ENCODE data around the gene ESPNL. TPM values are rescaled to one million over a fixed set of nuclear protein-coding genes. Genes with fewer than 3 reads are reported as not detected.
A peak's percentile ranks its signal among the peaks of the same experiment; 100 is the strongest.

Gene ESPNL
- total RNA-seq, 1 experiment from 2014 or later, result 2.6 TPM

GRCh38 chr2:238152771-238153688 is 52.9 kb downstream of the ESPNL start:
- DNase-seq, result no peak
- H3K27ac ChIP-seq, result no peak overlapping the region
- H3K36me3 ChIP-seq, result no peaks in the 10 kb centered on the region
- no peak overlapping the region for H3K4me3 ChIP-seq
- peaks cover 39% of the 10 kb centered on the region for H3K4me1 ChIP-seq
- no peaks in the 10 kb centered on the region for H3K27me3 ChIP-seq
- H3K9me3 ChIP-seq (replicated peaks), result no peaks in the 10 kb centered on the region

- Histone ChIP-seq H3K27ac (no peak overlapping the region; the same call in 1 of the 2 replicates), H3K27me3 (no peaks in the 10 kb centered on the region), H3K4me3 (no peak overlapping the region), H3K36me3 (no peaks in the 10 kb centered on the region), H3K4me1 (peaks cover 34% of the 10 kb centered on the region), H3K9me3 (replicated peaks) (no peaks in the 10 kb centered on the region)
- DNase-seq, result no peak
Measured at GRCh38 chr2:238154570-238154969, 54.4 kb downstream of the ESPNL start.

GRCh38 chr2:238155051-238155760 is 55.1 kb downstream of the ESPNL start:
- Histone ChIP-seq H3K4me1 (peaks cover 30% of the 10 kb centered on the region), H3K36me3 (no peaks in the 10 kb centered on the region), H3K4me3 (no peak overlapping the region), H3K27me3 (no peaks in the 10 kb centered on the region), H3K27ac (peak overlapping the region; percentile 69), H3K9me3 (replicated peaks) (no peaks in the 10 kb centered on the region)
- DNase-seq, result peak; percentile 89 to 90

GRCh38 chr2:238155761-238156694 is 55.9 kb downstream of the ESPNL start:
- Histone ChIP-seq H3K4me3 (no peak overlapping the region), H3K9me3 (replicated peaks) (no peaks in the 10 kb centered on the region), H3K4me1 (peaks cover 26% of the 10 kb centered on the region), H3K27me3 (no peaks in the 10 kb centered on the region), H3K36me3 (no peaks in the 10 kb centered on the region), H3K27ac (peak overlapping the region; percentile 69)
- peak in 1 of 2 experiments; percentile 53 for DNase-seq

- Histone ChIP-seq H3K9me3 (replicated peaks) (no peaks in the 10 kb centered on the region), H3K4me1 (peaks cover 24% of the 10 kb centered on the region), H3K27ac (no peak overlapping the region), H3K4me3 (no peak overlapping the region), H3K27me3 (no peaks in the 10 kb centered on the region), H3K36me3 (no peaks in the 10 kb centered on the region)
- no peak for DNase-seq
Measured at GRCh38 chr2:238157506-238158017, 57.4 kb downstream of the ESPNL start.

GRCh38 chr2:238158018-238158508 is 57.9 kb downstream of the ESPNL start:
- Histone ChIP-seq H3K27me3 (no peaks in the 10 kb centered on the region), H3K27ac (no peak overlapping the region), H3K4me3 (no peak overlapping the region), H3K4me1 (peaks cover 24% of the 10 kb centered on the region), H3K36me3 (no peaks in the 10 kb centered on the region), H3K9me3 (replicated peaks) (no peaks in the 10 kb centered on the region)
- no peak for DNase-seq

GRCh38 chr2:238158509-238159070 is 58.5 kb downstream of the ESPNL start, which contains the start of gene ERFE:
TSS of gene ERFE (plus strand) at chr2:238158970. CDS start at chr2:238159008, 38 bp downstream.
- no peaks in the 10 kb centered on the region for H3K27me3 ChIP-seq
- H3K9me3 ChIP-seq (replicated peaks), result no peaks in the 10 kb centered on the region
- H3K4me1 ChIP-seq, result peaks cover 24% of the 10 kb centered on the region
- DNase-seq, result peak; percentile 56 to 74
- peak within 1 kb of the TSS; percentile 59 for H3K4me3 ChIP-seq
- no peaks in the 10 kb centered on the region for H3K36me3 ChIP-seq
- H3K27ac ChIP-seq, result no peak within 1 kb of the TSS

- H3K4me1 ChIP-seq, result peaks cover 24% of the 10 kb centered on the region
- no peaks in the 10 kb centered on the region for H3K27me3 ChIP-seq
- peak overlapping the region; percentile 59 for H3K4me3 ChIP-seq
- H3K27ac ChIP-seq, result no peak overlapping the region
- H3K9me3 ChIP-seq (replicated peaks), result no peaks in the 10 kb centered on the region
- DNase-seq, result no peak
- H3K36me3 ChIP-seq, result no peaks in the 10 kb centered on the region
Measured at GRCh38 chr2:238159071-238159539, 59.0 kb downstream of the ESPNL start.

GRCh38 chr2:238159661-238160205 is 59.6 kb downstream of the ESPNL start:
- DNase-seq, result no peak
- H3K4me3 ChIP-seq, result peak overlapping the region; percentile 59

GRCh38 chr2:238160206-238161129 is 60.3 kb downstream of the ESPNL start:
- Histone ChIP-seq H3K36me3 (no peaks in the 10 kb centered on the region), H3K27me3 (no peaks in the 10 kb centered on the region), H3K27ac (no peak overlapping the region), H3K9me3 (replicated peaks) (no peaks in the 10 kb centered on the region), H3K4me3 (peak overlapping the region; percentile 59), H3K4me1 (peaks cover 18% of the 10 kb centered on the region)
- DNase-seq, result peak; percentile 72 to 81

More at GRCh38 chr2:238159661-238160205, 59.6 kb downstream of the ESPNL start:
- H3K9me3 ChIP-seq (replicated peaks), result no peaks in the 10 kb centered on the region
- peaks cover 24% of the 10 kb centered on the region for H3K4me1 ChIP-seq
- H3K36me3 ChIP-seq, result no peaks in the 10 kb centered on the region
- no peak overlapping the region for H3K27ac ChIP-seq
- no peaks in the 10 kb centered on the region for H3K27me3 ChIP-seq

GRCh38 chr2:238161291-238162051 is 61.3 kb downstream of the ESPNL start:
- Histone ChIP-seq H3K4me1 (peaks cover 8% of the 10 kb centered on the region), H3K4me3 (no peak overlapping the region), H3K27ac (no peak overlapping the region), H3K27me3 (no peaks in the 10 kb centered on the region), H3K36me3 (no peaks in the 10 kb centered on the region), H3K9me3 (replicated peaks) (no peaks in the 10 kb centered on the region)
- no peak for DNase-seq

- no peaks in the 10 kb centered on the region for H3K27me3 ChIP-seq
- no peaks in the 10 kb centered on the region for H3K9me3 ChIP-seq (replicated peaks)
- no peaks in the 10 kb centered on the region for H3K36me3 ChIP-seq
- DNase-seq, result no peak
- H3K4me3 ChIP-seq, result no peak overlapping the region
- H3K4me1 ChIP-seq, result peaks cover 8% of the 10 kb centered on the region
- no peak overlapping the region for H3K27ac ChIP-seq
Measured at GRCh38 chr2:238162251-238162845, 62.2 kb downstream of the ESPNL start.

Data from SJCRH30 (cell line).